Activated CD8-positive, alpha-beta memory T cell treated with anti-CD3 and anti-CD28 coated beads, Interleukin-2, amount 10 ng/mL, durations not matched to agents 7 days and 5 days (primary cell): ENCODE data around the gene LGI4. TPM values are rescaled to one million over a fixed set of nuclear protein-coding genes. Genes with fewer than 3 reads are reported as not detected.

Experiments used
- ATAC-seq: fragments of 150-1000 bp; cut with Tn5 transposase; one replicate; pipeline ENCODE4 v1.10.0; 2021; ENCODE audit warnings: moderate library complexity
- CTCF ChIA-PET: fragments of 350-600 bp; sonication (Branson Sonifier 250); formaldehyde crosslinking; loops from one replicate; lab custom pipeline; 2021; ENCODE audit warnings: antibody characterized with exemption; lab: Charles Lee
- DNase-seq: peaks from one replicate; pipeline ENCODE4 v3.0.0-alpha.2; 2020
- H3K27ac Mint-ChIP-seq: one replicate; pipeline ENCODE4 v1.8.0; 2021; ENCODE audit warnings: mild to moderate bottlenecking, mixed read lengths
- H3K27me3 Mint-ChIP-seq: one replicate; pipeline ENCODE4 v1.8.0; 2021; ENCODE audit warnings: mixed read lengths
- H3K36me3 Mint-ChIP-seq: one replicate; pipeline ENCODE4 v1.8.0; 2021; ENCODE audit warnings: mild to moderate bottlenecking, mixed read lengths
- H3K4me1 Mint-ChIP-seq: one replicate; pipeline ENCODE4 v1.8.0; 2021; ENCODE audit warnings: mixed read lengths
- H3K4me3 Mint-ChIP-seq: one replicate; pipeline ENCODE4 v1.8.0; 2021; ENCODE audit warnings: mild to moderate bottlenecking, moderate library complexity, mixed read lengths
- H3K9me3 Mint-ChIP-seq: one replicate; pipeline ENCODE4 v1.8.0; 2022; ENCODE audit warnings: low read depth, mixed read lengths
- total RNA-seq, 2 experiments: library from RNA; stranded (reverse); gene quantifications; one replicate each; pipeline ENCODE4 v1.2.3, GENCODE V29; 2021

Gene LGI4
- total RNA-seq, 2 experiments from 2014 or later, result not detected

GRCh38 chr19:35099155-35099896 lies 35.5 kb downstream of the LGI4 start:
- H3K4me1 Mint-ChIP-seq, result no peaks in the 10 kb centered on the region
- CTCF ChIA-PET, result interaction anchor here (1.5 kb wide), 1 partner anchor 16 kb away, joined by 3 read pairs; no protein-coding TSS in a partner anchor
- ATAC-seq, result no peak
- no peaks in the 10 kb centered on the region for H3K9me3 Mint-ChIP-seq
- H3K27ac Mint-ChIP-seq, result no peak overlapping the region
- H3K4me3 Mint-ChIP-seq, result no peak overlapping the region
- H3K36me3 Mint-ChIP-seq, result no peaks in the 10 kb centered on the region
- no peaks in the 10 kb centered on the region for H3K27me3 Mint-ChIP-seq
- no peak for DNase-seq

- Mint-ChIP-seq H3K9me3 (no peaks in the 10 kb centered on the region), H3K27ac (no peak overlapping the region), H3K27me3 (no peaks in the 10 kb centered on the region), H3K4me1 (no peaks in the 10 kb centered on the region), H3K4me3 (no peak overlapping the region), H3K36me3 (no peaks in the 10 kb centered on the region)
- DNase-seq (no peak), ATAC-seq (no peak)
- CTCF ChIA-PET, result interaction anchor here (1.5 kb wide), 1 partner anchor 16 kb away, joined by 3 read pairs; no protein-coding TSS in a partner anchor
Measured at GRCh38 chr19:35098413-35099049, 36.3 kb downstream of the LGI4 start.

GRCh38 chr19:35095667-35096368 lies 39.0 kb downstream of the LGI4 start:
- ATAC-seq (no peak), DNase-seq (no peak)
- CTCF ChIA-PET, result interaction anchor here (1.0 kb wide), 1 partner anchor 26 kb away, joined by 4 read pairs; no protein-coding TSS in a partner anchor
- no peak overlapping the region for H3K27ac Mint-ChIP-seq
- H3K4me3 Mint-ChIP-seq, result no peak overlapping the region
- H3K27me3 Mint-ChIP-seq, result no peaks in the 10 kb centered on the region
- no peaks in the 10 kb centered on the region for H3K4me1 Mint-ChIP-seq
- no peaks in the 10 kb centered on the region for H3K9me3 Mint-ChIP-seq
- no peaks in the 10 kb centered on the region for H3K36me3 Mint-ChIP-seq

GRCh38 chr19:35094656-35095055 lies 40.2 kb downstream of the LGI4 start:
- no peak for DNase-seq
- Mint-ChIP-seq H3K4me3 (no peak overlapping the region), H3K27me3 (peaks cover 3% of the 10 kb centered on the region), H3K9me3 (no peaks in the 10 kb centered on the region), H3K36me3 (no peaks in the 10 kb centered on the region), H3K27ac (no peak overlapping the region), H3K4me1 (peaks cover 2% of the 10 kb centered on the region)
- no peak for ATAC-seq
- CTCF ChIA-PET, result no interaction called here

- CTCF ChIA-PET, result no interaction called here
- H3K4me3 Mint-ChIP-seq, result no peak overlapping the region
- peaks cover 2% of the 10 kb centered on the region for H3K4me1 Mint-ChIP-seq
- no peak overlapping the region for H3K27ac Mint-ChIP-seq
- no peaks in the 10 kb centered on the region for H3K9me3 Mint-ChIP-seq
- no peaks in the 10 kb centered on the region for H3K36me3 Mint-ChIP-seq
- DNase-seq, result no peak
- no peak for ATAC-seq
- peaks cover 3% of the 10 kb centered on the region for H3K27me3 Mint-ChIP-seq
Measured at GRCh38 chr19:35093941-35094647, 40.8 kb downstream of the LGI4 start.

- Mint-ChIP-seq H3K4me3 (no peak overlapping the region), H3K27me3 (peaks cover 3% of the 10 kb centered on the region), H3K27ac (no peak overlapping the region), H3K4me1 (peaks cover 2% of the 10 kb centered on the region), H3K36me3 (no peaks in the 10 kb centered on the region), H3K9me3 (no peaks in the 10 kb centered on the region)
- DNase-seq (no peak), ATAC-seq (no peak)
- CTCF ChIA-PET, result interaction anchor here (1.2 kb wide), 1 partner anchor 29 kb away, joined by 3 read pairs; no protein-coding TSS in a partner anchor
Measured at GRCh38 chr19:35093430-35093829, 41.4 kb downstream of the LGI4 start.

- CTCF ChIA-PET, result interaction anchor here (1.0 to 1.9 kb wide), 2 partner anchors 24 to 63 kb away, joined by 3 to 6 read pairs; no protein-coding TSS in a partner anchor
- no peak overlapping the region for H3K27ac Mint-ChIP-seq
- H3K27me3 Mint-ChIP-seq, result peaks cover 3% of the 10 kb centered on the region
- ATAC-seq, result peak; percentile 75
- peaks cover 4% of the 10 kb centered on the region for H3K4me1 Mint-ChIP-seq
- DNase-seq, result peak; percentile 49
- H3K36me3 Mint-ChIP-seq, result no peaks in the 10 kb centered on the region
- H3K4me3 Mint-ChIP-seq, result no peak overlapping the region
- no peaks in the 10 kb centered on the region for H3K9me3 Mint-ChIP-seq
Measured at GRCh38 chr19:35090506-35091214, 44.2 kb downstream of the LGI4 start.

- ATAC-seq, result no peak
- H3K4me1 Mint-ChIP-seq, result peaks cover 4% of the 10 kb centered on the region
- no peaks in the 10 kb centered on the region for H3K9me3 Mint-ChIP-seq
- CTCF ChIA-PET, result interaction anchor here (1.0 kb wide), 1 partner anchor 63 kb away, joined by 3 read pairs; no protein-coding TSS in a partner anchor
- peaks cover 3% of the 10 kb centered on the region for H3K27me3 Mint-ChIP-seq
- no peak overlapping the region for H3K27ac Mint-ChIP-seq
- no peak overlapping the region for H3K4me3 Mint-ChIP-seq
- H3K36me3 Mint-ChIP-seq, result no peaks in the 10 kb centered on the region
- DNase-seq, result no peak
Measured at GRCh38 chr19:35090160-35090505, 44.7 kb downstream of the LGI4 start.

GRCh38 chr19:35089554-35089953 lies 45.3 kb downstream of the LGI4 start:
- CTCF ChIA-PET, result interaction anchor here (1.4 kb wide), 1 partner anchor 46 kb away, joined by 4 read pairs; no protein-coding TSS in a partner anchor

GRCh38 chr19:35088131-35088913 lies 46.5 kb downstream of the LGI4 start:
- CTCF ChIA-PET, result interaction anchor here (1.4 kb wide), 1 partner anchor 48 kb away, joined by 4 read pairs; no protein-coding TSS in a partner anchor
- H3K4me1 Mint-ChIP-seq, result peaks cover 4% of the 10 kb centered on the region
- DNase-seq (no peak), ATAC-seq (no peak)
- peaks cover 3% of the 10 kb centered on the region for H3K27me3 Mint-ChIP-seq
- no peaks in the 10 kb centered on the region for H3K36me3 Mint-ChIP-seq
- H3K27ac Mint-ChIP-seq, result no peak overlapping the region
- no peak overlapping the region for H3K4me3 Mint-ChIP-seq
- H3K9me3 Mint-ChIP-seq, result no peaks in the 10 kb centered on the region

More at GRCh38 chr19:35089554-35089953, 45.3 kb downstream of the LGI4 start:
- Mint-ChIP-seq H3K27me3 (peaks cover 3% of the 10 kb centered on the region), H3K9me3 (no peaks in the 10 kb centered on the region), H3K36me3 (no peaks in the 10 kb centered on the region), H3K27ac (no peak overlapping the region), H3K4me3 (no peak overlapping the region), H3K4me1 (peaks cover 4% of the 10 kb centered on the region)
- DNase-seq (no peak), ATAC-seq (no peak)

- Mint-ChIP-seq H3K27me3 (peaks cover 3% of the 10 kb centered on the region), H3K27ac (no peak overlapping the region), H3K4me1 (peaks cover 4% of the 10 kb centered on the region), H3K9me3 (no peaks in the 10 kb centered on the region), H3K4me3 (no peak overlapping the region), H3K36me3 (no peaks in the 10 kb centered on the region)
- ATAC-seq (no peak), DNase-seq (no peak)
- CTCF ChIA-PET, result interaction anchor here (1.1 to 2.1 kb wide), 3 partner anchors 20 to 73 kb away, joined by 4 to 13 read pairs (median 8); no protein-coding TSS in a partner anchor
Measured at GRCh38 chr19:35087393-35087792, 47.5 kb downstream of the LGI4 start.

GRCh38 chr19:35086455-35086854 lies 48.4 kb downstream of the LGI4 start:
- peaks cover 3% of the 10 kb centered on the region for H3K27me3 Mint-ChIP-seq
- DNase-seq (no peak), ATAC-seq (no peak)
- H3K9me3 Mint-ChIP-seq, result no peaks in the 10 kb centered on the region
- H3K4me3 Mint-ChIP-seq, result no peak overlapping the region
- H3K4me1 Mint-ChIP-seq, result peaks cover 4% of the 10 kb centered on the region
- no peaks in the 10 kb centered on the region for H3K36me3 Mint-ChIP-seq
- CTCF ChIA-PET, result interaction anchor here (1.1 to 2.1 kb wide), 4 partner anchors 20 to 72 kb away, joined by 4 to 13 read pairs (median 6); no protein-coding TSS in a partner anchor
- H3K27ac Mint-ChIP-seq, result no peak overlapping the region
